Stimulated activated CD8-positive, alpha-beta memory T cell treated with anti-CD3 and anti-CD28 coated beads, Interleukin-15, amount 100 ng/mL, for 48 hours (primary cell): ENCODE results near the gene ADGRL3.
"Not testable (repeated sequence)": the region's sequence is repeated elsewhere in the genome, so short reads cannot be mapped to it uniquely, and the experiment has no call there.

Experiments used
- DNase-seq, 2 donors: peaks; one replicate each; pipeline ENCODE4 v3.0.0-alpha.2; 2020; ENCODE audit warnings: low read depth in 2 of 2

Gene ADGRL3

DNA sequence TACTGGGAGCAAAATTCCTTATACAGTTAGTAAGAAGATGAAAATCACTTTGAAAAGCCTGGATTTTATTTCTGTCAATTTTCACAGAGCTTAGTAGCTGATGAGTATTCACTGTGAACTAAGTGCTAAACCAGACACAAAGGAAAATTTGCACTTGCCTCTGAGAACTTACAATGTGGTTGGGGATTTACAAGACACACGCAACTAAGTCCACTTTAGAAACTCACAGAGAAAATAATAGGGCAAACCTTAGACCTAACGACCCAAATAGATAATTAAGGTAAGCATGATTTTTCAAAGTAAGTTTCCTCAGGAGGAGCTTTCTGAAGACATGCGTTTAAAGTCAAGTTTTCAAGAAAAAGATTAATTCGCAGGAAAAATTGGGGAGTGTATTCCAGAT, 708.9 kb downstream of the ADGRL3 start:
- no peak for DNase-seq

- no peak for DNase-seq
Measured at GRCh38 chr4:61911313-61911756, 711.2 kb downstream of the ADGRL3 start.

- no peak for DNase-seq
Measured at GRCh38 chr4:61913619-61914018, 713.5 kb downstream of the ADGRL3 start.

- DNase-seq: no peak
Measured at GRCh38 chr4:61915501-61915900, 715.4 kb downstream of the ADGRL3 start.

- no peak for DNase-seq
Measured at GRCh38 chr4:61918507-61918906, 718.4 kb downstream of the ADGRL3 start.

- no peak for DNase-seq
Measured at GRCh38 chr4:61918987-61919386, 718.9 kb downstream of the ADGRL3 start.

DNA sequence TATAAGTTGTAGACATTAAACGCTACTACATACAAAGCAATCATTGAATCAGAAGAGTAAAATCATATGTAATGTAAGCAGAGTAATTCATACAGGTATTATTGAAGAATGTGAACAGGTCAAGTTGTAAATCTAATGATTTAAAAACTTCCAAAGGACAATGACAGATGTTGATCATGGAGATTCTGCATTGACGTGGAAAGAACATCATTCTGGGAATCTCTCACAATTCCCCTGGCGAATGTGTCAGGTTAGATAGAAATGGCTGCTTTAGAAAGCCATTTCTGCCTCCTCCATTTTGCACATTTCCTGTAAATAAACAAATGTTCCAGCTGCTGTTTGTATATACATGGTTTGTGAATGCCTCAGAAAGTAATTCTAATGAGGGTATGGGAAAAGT, 719.4 kb downstream of the ADGRL3 start:
- no peak for DNase-seq

DNA sequence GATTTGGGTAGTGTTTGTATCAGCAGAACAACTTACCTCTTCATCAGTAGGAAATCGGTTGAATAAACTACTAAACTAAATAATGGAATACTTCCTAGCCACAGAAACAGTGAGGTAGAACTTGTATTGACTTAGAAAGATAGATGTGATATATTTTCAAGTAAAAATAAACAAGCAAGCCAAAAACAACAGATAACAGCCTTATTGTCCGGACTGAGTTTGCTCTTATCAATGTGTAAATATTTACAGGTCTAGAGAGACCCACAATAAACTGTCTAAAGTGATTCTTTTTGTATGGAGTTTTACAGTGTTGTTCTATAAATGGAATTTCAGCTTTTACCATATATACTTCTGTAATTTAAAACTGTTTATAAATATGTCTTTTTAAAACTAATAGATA, 721.8 kb downstream of the ADGRL3 start:
- DNase-seq: no peak

- DNase-seq: no peak
Measured at GRCh38 chr4:61922766-61923165, 722.6 kb downstream of the ADGRL3 start.

DNA sequence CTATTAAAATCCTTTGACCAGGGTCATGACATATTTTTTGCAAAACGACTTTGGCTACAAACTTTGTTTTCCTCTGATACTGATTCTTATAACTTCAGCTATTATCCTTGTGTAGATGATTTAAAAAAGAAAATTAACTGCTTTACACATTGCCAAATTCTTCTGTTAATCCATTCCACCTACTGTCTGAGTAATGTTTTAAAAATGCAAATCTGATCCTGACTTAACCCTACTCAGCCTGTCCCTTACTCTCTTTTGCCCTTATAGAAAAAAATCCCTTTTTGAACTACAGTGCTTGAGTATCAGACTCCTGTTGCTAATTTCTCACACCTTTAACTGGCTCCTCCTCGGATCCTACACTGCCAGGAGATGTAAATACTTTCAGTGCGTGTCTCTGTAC, 723.1 kb downstream of the ADGRL3 start:
- no peak for DNase-seq

DNA sequence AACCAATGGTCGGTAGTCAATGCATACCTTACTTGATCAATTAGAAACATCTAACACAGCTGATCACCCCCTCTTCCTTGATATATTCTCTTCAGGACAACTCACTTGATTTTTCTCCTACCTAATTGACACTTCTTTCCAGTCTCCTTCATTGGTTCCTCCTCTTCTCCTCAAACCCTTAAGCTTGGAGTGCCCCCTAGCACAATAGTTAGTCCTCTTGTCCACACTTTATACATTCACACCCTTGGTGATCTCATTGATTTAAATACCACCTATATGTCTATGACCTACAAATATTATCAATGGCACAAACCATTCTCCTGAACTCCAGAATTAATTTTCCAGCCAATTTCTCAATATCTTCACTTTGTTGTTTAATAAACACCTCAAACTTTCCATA, 724.0 kb downstream of the ADGRL3 start:
- DNase-seq: no peak

- no peak for DNase-seq
Measured at GRCh38 chr4:61933527-61933926, 733.4 kb downstream of the ADGRL3 start.

- no peak for DNase-seq
Measured at GRCh38 chr4:61934198-61934597, 734.1 kb downstream of the ADGRL3 start.

DNA sequence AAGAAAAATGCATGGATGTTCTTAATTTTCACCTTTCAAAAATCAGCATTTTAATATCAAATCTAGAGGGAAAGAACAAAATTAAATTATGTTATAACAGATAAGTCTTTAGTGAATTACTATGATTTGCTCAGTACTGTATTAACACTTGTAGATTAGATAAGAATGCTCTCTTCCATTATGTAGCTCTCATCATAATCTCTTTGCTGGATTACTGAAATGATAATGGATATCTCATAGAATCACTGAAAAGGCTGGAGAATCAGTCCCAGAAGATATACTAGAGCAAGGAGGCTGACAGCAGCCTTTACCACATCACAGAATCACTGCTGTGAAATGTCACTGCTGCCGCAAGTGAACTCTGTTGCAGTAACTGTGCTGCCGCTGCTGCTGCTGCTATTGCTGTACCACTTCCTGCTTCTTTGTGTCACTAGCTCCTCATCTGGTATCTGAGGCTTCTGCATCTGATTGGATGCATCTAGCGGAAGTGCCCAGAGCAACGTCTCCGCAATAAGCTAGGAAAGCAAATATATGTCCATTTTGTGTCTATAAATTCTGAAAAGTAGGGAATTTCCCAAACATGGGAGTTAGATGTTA, 738.2 kb downstream of the ADGRL3 start:
- no peak for DNase-seq

- no peak for DNase-seq
Measured at GRCh38 chr4:61950625-61951024, 750.5 kb downstream of the ADGRL3 start.

DNA sequence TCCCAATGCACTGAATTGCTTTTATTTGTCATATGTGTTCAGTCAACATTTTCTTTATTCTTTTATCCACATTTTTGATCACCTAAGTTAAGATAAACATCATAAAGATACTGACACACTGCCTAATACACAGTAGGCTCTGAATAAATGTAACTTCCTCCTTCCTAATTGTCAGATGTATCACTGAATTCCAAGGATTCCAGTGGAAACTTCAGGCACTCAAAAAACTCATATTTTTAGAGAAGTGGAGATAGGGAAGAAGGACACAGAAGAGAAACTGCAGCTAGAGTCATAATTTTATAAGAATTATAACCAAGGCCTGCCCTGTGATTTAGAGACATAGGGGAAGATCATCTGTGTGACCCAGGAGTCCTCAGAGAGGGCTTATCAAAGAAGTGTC, 753.3 kb downstream of the ADGRL3 start:
- no peak for DNase-seq

DNA sequence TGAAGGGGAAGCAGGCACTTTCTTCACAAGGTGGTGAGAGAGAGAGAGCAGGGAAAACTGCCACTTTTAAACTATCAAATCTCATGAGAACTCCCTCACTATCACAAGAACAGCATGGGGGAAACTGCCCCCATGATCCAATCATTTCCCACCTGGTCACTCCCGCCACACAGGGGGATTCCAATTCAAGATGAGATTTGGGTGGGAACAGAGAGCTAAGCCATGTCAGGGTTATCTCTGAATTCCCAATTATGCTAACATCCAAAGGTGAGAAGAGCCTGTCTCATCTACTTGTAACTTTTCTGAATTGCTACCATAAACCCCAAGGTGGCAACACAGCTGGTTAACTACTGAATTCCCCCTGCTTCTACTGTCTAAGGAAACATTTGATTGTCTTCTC, 758.5 kb downstream of the ADGRL3 start:
- DNase-seq: no peak

- DNase-seq: no peak
Measured at GRCh38 chr4:61959087-61959486, 759.0 kb downstream of the ADGRL3 start.

GRCh38 chr4:61984260-61984909, 784.3 kb downstream of the ADGRL3 start:
- DNase-seq: no peak

- DNase-seq: no peak
Measured at GRCh38 chr4:61985426-61985825, 785.3 kb downstream of the ADGRL3 start.

DNA sequence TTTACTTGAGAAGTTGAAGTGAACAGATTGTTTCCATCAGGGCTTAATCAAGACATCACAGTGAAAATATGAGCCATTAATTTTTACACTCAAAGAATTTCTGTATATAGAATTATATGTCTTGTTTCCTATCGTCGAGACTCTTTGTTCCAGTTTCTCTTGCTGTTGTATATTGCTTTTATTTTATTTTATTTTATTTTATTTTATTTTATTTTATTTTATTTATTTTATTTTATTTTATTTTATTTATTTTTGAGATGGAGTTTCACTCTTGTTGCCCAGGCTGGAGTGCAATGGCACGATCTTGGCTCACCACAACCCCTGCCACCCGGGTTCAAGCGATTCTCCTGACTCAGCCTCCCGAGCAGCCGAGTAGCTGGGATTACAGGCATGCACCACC, 786.8 kb downstream of the ADGRL3 start:
- not testable (repeated sequence) for DNase-seq

- DNase-seq: no peak
Measured at GRCh38 chr4:61992351-61992750, 792.2 kb downstream of the ADGRL3 start.

- no peak for DNase-seq
Measured at GRCh38 chr4:61994036-61994435, 793.9 kb downstream of the ADGRL3 start.
